ENCODE results near the gene SENP3. TPM values are rescaled to one million over a fixed set of nuclear protein-coding genes. Genes with fewer than 3 reads are reported as not detected.

SENP3 gene
- polyA plus RNA-seq, 2 of the 4 experiments (the other 2 are of a cell fraction) = 114 to 150 TPM

DNA sequence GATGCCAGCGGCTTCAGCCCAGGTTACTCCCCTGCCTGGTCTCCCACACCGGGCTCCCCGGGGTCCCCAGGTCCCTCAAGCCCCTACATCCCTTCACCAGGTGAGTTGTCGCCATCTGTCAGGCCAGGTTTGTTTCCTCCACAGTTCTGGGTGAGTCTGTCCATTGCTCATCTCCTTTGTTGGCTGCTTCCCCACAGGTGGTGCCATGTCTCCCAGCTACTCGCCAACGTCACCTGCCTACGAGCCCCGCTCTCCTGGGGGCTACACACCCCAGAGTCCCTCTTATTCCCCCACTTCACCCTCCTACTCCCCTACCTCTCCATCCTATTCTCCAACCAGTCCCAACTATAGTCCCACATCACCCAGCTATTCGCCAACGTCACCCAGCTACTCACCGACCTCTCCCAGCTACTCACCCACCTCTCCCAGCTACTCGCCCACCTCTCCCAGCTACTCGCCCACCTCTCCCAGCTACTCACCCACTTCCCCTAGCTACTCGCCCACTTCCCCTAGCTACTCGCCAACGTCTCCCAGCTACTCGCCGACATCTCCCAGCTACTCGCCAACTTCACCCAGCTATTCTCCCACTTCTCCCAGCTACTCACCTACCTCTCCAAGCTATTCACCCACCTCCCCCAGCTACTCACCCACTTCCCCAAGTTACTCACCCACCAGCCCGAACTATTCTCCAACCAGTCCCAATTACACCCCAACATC lies 48.7 kb upstream of the SENP3 start:
- Histone ChIP-seq H3K4me1 (no peaks in the 10 kb centered on the region), H3K9me3 (no peaks in the 10 kb centered on the region), H3K4me2 (no peak overlapping the region), H3K27ac (no peak overlapping the region), H3K4me3 (no peak overlapping the region)
- TF ChIP-seq FOXS1 (CRISPR knock-in tag; IDR thresholded peaks at IDR 0.05) (no peak), BHLHE40 (IDR thresholded peaks at IDR 0.05; ENCODE audit: low read depth, low read length) (no peak), TP53 (CRISPR knock-in tag; IDR thresholded peaks at IDR 0.05) (no peak), CBX2 (IDR thresholded peaks at IDR 0.05; ENCODE audit: borderline replicate concordance, low read depth) (no peak), NPAS2 (CRISPR knock-in tag; IDR thresholded peaks at IDR 0.05; ENCODE audit: borderline replicate concordance) (no peak), NFE2L2 (conservative IDR thresholded peaks at IDR 0.05; ENCODE audit: low read length) (no peak), SREBF2 (IDR thresholded peaks at IDR 0.05) (no peak), RCOR1 (IDR thresholded peaks at IDR 0.05; ENCODE audit: low read depth, low read length) (no peak), CHD4 (IDR thresholded peaks at IDR 0.05; ENCODE audit: borderline replicate concordance) (no peak)
- ChIA-PET CTCF (interaction anchor here (0.8 to 9.8 kb wide), 18 partner anchors 8 to 232 kb away, joined by 3 to 232 read pairs (median 15); partner anchors contain the start of genes SENP3, SLC2A4, TMEM256 and TNFSF12), POLR2A (interaction anchor here (0.8 to 1.5 kb wide), 2 partner anchors 29 to 48 kb away, joined by 3 to 13 read pairs; partner anchors contain the start of gene POLR2A)
- WGBS (ENCODE audit: missing lambda C conversion rate) = 95% methylated on average over 20 of the region's 20 CpGs
- no peak for DNase-seq (ENCODE audit: low read depth in 1 of 2, low spot score in 1 of 2)
- ATAC-seq = no peak
- FAIRE-seq = no peak

DNA sequence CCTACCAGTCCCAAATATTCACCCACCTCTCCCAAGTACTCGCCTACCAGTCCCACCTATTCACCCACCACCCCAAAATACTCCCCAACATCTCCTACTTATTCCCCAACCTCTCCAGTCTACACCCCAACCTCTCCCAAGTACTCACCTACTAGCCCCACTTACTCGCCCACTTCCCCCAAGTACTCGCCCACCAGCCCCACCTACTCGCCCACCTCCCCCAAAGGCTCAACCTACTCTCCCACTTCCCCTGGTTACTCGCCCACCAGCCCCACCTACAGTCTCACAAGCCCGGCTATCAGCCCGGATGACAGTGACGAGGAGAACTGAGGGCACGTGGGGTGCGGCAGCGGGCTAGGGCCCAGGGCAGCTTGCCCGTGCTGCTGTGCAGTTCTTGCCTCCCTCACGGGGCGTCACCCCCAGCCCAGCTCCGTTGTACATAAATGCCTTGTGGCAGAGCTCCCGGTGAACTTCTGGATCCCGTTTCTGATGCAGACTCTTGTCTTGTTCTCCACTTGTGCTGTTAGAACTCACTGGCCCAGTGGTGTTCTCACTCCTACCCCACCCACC lies 47.8 kb upstream of the SENP3 start:
- Histone ChIP-seq H3K4me2 (no peak overlapping the region), H3K4me3 (no peak overlapping the region), H3K27ac (no peak overlapping the region), H3K4me1 (no peaks in the 10 kb centered on the region), H3K9me3 (no peaks in the 10 kb centered on the region)
- no peak; a peak in 1 of 6 replicates for ATAC-seq
- 78% methylated on average over 17 of the region's 17 CpGs for WGBS (ENCODE audit: missing lambda C conversion rate)
- no peak for FAIRE-seq
- no peak for TF ChIP-seq FOSL2 (IDR thresholded peaks at IDR 0.05)
- no peak for TF ChIP-seq FOSL2 (CRISPR knock-in tag; IDR thresholded peaks at IDR 0.05)
- TF ChIP-seq RNF2 (IDR thresholded peaks at IDR 0.05; ENCODE audit: borderline replicate concordance, low read depth) = no peak
- TF ChIP-seq, protein P1, sequence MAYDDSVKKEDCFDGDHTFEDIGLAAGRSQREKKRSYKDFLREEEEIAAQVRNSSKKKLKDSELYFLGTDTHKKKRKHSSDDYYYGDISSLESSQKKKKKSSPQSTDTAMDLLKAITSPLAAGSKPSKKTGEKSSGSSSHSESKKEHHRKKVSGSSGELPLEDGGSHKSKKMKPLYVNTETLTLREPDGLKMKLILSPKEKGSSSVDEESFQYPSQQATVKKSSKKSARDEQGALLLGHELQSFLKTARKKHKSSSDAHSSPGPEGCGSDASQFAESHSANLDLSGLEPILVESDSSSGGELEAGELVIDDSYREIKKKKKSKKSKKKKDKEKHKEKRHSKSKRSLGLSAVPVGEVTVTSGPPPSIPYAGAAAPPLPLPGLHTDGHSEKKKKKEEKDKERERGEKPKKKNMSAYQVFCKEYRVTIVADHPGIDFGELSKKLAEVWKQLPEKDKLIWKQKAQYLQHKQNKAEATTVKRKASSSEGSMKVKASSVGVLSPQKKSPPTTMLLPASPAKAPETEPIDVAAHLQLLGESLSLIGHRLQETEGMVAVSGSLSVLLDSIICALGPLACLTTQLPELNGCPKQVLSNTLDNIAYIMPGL (CRISPR knock-in tag; IDR thresholded peaks at IDR 0.05; ENCODE audit: borderline replicate concordance) = no peak
- TF ChIP-seq SREBF2 (IDR thresholded peaks at IDR 0.05) = no peak
- TF ChIP-seq HDAC2 (IDR thresholded peaks at IDR 0.05) = no peak
- TF ChIP-seq RFX5 (IDR thresholded peaks at IDR 0.05) = no peak
- no peak for TF ChIP-seq ESRRA (IDR thresholded peaks at IDR 0.05; ENCODE audit: borderline replicate concordance, low read length)
- no peak for TF ChIP-seq CHD4 (IDR thresholded peaks at IDR 0.05; ENCODE audit: borderline replicate concordance)
- TF ChIP-seq, protein P2, sequence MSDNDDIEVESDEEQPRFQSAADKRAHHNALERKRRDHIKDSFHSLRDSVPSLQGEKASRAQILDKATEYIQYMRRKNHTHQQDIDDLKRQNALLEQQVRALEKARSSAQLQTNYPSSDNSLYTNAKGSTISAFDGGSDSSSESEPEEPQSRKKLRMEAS (IDR thresholded peaks at IDR 0.05) = no peak
- no peak for TF ChIP-seq KDM1A (IDR thresholded peaks at IDR 0.05; ENCODE audit: low read depth)
- no peak for TF ChIP-seq CBX2 (IDR thresholded peaks at IDR 0.05; ENCODE audit: borderline replicate concordance, low read depth)
- no peak for TF ChIP-seq NR3C1 (IDR thresholded peaks at IDR 0.05)
- no peak for TF ChIP-seq MYC (IDR thresholded peaks at IDR 0.05; ENCODE audit: borderline replicate concordance, low read length)
- no peak for TF ChIP-seq MAFK (IDR thresholded peaks at IDR 0.05; ENCODE audit: partially characterized antibody)
- TF ChIP-seq HOXB13 (CRISPR knock-in tag; IDR thresholded peaks at IDR 0.05; ENCODE audit: low read depth) = no peak
- no peak for TF ChIP-seq RARB (CRISPR knock-in tag; IDR thresholded peaks at IDR 0.05)
- TF ChIP-seq ZSCAN20 (CRISPR knock-in tag; IDR thresholded peaks at IDR 0.05) = no peak
- no peak for TF ChIP-seq CBX8 (IDR thresholded peaks at IDR 0.05)
- no peak for TF ChIP-seq GATA3 (IDR thresholded peaks at IDR 0.05; ENCODE audit: borderline replicate concordance)
- no peak for TF ChIP-seq PHF8 (IDR thresholded peaks at IDR 0.05; ENCODE audit: borderline replicate concordance, low read depth)
- CTCF ChIA-PET = interaction anchor here (0.8 to 9.8 kb wide), 38 partner anchors 7 to 233 kb away, joined by 3 to 232 read pairs (median 5); partner anchors contain the start of genes POLR2A, SENP3, SLC2A4 and SPEM1
- POLR2A ChIA-PET = interaction anchor here (1.5 kb wide), 1 partner anchor 30 kb away, joined by 13 read pairs; the partner anchor contains the start of gene POLR2A
- DNase-seq (ENCODE audit: low read depth in 1 of 2, low spot score in 1 of 2) = no peak

All from A549 (cell line).